Retinal pigment epithelial cell (primary cell): ENCODE results near the gene CHMP5.

Experiments
- DNase-seq: peaks from one replicate; pipeline ENCODE4 v3.0.0-alpha.2; 2010; ENCODE audit warnings: low read depth
- H3K4me3 ChIP-seq: 2 replicates; pipeline ENCODE4 v1.5.1; 2011; ENCODE audit warnings: mild to moderate bottlenecking, low read length, control low read depth, moderate library complexity
- CTCF ChIP-seq: conservative IDR thresholded peaks from 2 replicates; pipeline ENCODE4 v1.5.1; 2011; ENCODE audit warnings: low read depth, low read length, control low read depth, inconsistent platforms

The CHMP5 gene

GRCh38 chr9:33320568-33321261, 55.9 kb downstream of the CHMP5 start:
- TF ChIP-seq CTCF: no peak
- peak; percentile 88 for DNase-seq
- H3K4me3 ChIP-seq: no peak overlapping the region

GRCh38 chr9:33329117-33329563, 64.3 kb downstream of the CHMP5 start:
- TF ChIP-seq CTCF: no peak
- no peak overlapping the region for H3K4me3 ChIP-seq
- DNase-seq: peak; percentile 99

- no peak for TF ChIP-seq CTCF
- no peak overlapping the region for H3K4me3 ChIP-seq
- no peak for DNase-seq
Measured at GRCh38 chr9:33329979-33330378, 65.1 kb downstream of the CHMP5 start.

GRCh38 chr9:33331377-33331891, 66.6 kb downstream of the CHMP5 start:
- no peak for TF ChIP-seq CTCF
- no peak for DNase-seq
- no peak overlapping the region for H3K4me3 ChIP-seq
